Measurements from ENCODE around the gene SMARCD3.

The SMARCD3 gene

GRCh38 chr7:151198945-151199848 lies 49.3 kb downstream of the SMARCD3 start:
- H3K36me3 Mint-ChIP-seq = no peaks in the 10 kb centered on the region
- no peak overlapping the region for H3K27ac Mint-ChIP-seq
- H3K4me3 Mint-ChIP-seq = no peak overlapping the region
- H3K27me3 Mint-ChIP-seq = peaks cover 5% of the 10 kb centered on the region
- no peaks in the 10 kb centered on the region for H3K4me1 Mint-ChIP-seq
- H3K9me3 Mint-ChIP-seq = no peaks in the 10 kb centered on the region

GRCh38 chr7:151197932-151198331 lies 50.6 kb downstream of the SMARCD3 start:
- peaks cover 5% of the 10 kb centered on the region for H3K27me3 Mint-ChIP-seq
- no peak overlapping the region for H3K4me3 Mint-ChIP-seq
- H3K27ac Mint-ChIP-seq = no peak overlapping the region
- no peaks in the 10 kb centered on the region for H3K4me1 Mint-ChIP-seq
- no peaks in the 10 kb centered on the region for H3K9me3 Mint-ChIP-seq
- no peaks in the 10 kb centered on the region for H3K36me3 Mint-ChIP-seq

GRCh38 chr7:151195616-151196450 lies 52.7 kb downstream of the SMARCD3 start:
- Mint-ChIP-seq H3K27ac (no peak overlapping the region), H3K9me3 (no peaks in the 10 kb centered on the region), H3K4me3 (no peak overlapping the region), H3K36me3 (no peaks in the 10 kb centered on the region), H3K4me1 (no peaks in the 10 kb centered on the region), H3K27me3 (peaks cover 5% of the 10 kb centered on the region)

GRCh38 chr7:151194188-151194587 lies 54.3 kb downstream of the SMARCD3 start:
- Mint-ChIP-seq H3K27me3 (peaks cover 7% of the 10 kb centered on the region), H3K9me3 (no peaks in the 10 kb centered on the region), H3K4me1 (no peaks in the 10 kb centered on the region), H3K36me3 (no peaks in the 10 kb centered on the region), H3K27ac (no peak overlapping the region), H3K4me3 (no peak overlapping the region)

- Mint-ChIP-seq H3K36me3 (no peaks in the 10 kb centered on the region), H3K4me3 (no peak overlapping the region), H3K4me1 (no peaks in the 10 kb centered on the region), H3K27ac (no peak overlapping the region), H3K27me3 (peaks cover 7% of the 10 kb centered on the region), H3K9me3 (no peaks in the 10 kb centered on the region)
Observed at GRCh38 chr7:151193203-151193978, 55.1 kb downstream of the SMARCD3 start.

GRCh38 chr7:151192002-151192539 lies 56.4 kb downstream of the SMARCD3 start:
- Mint-ChIP-seq H3K36me3 (no peaks in the 10 kb centered on the region), H3K4me1 (no peaks in the 10 kb centered on the region), H3K4me3 (no peak overlapping the region), H3K27ac (no peak overlapping the region), H3K27me3 (peaks cover 7% of the 10 kb centered on the region), H3K9me3 (no peaks in the 10 kb centered on the region)

GRCh38 chr7:151191544-151191943 lies 57.0 kb downstream of the SMARCD3 start:
- no peak overlapping the region for H3K27ac Mint-ChIP-seq

GRCh38 chr7:151189038-151189437 lies 59.5 kb downstream of the SMARCD3 start:
- H3K27ac Mint-ChIP-seq = no peak overlapping the region
- no peaks in the 10 kb centered on the region for H3K36me3 Mint-ChIP-seq
- peaks cover 2% of the 10 kb centered on the region for H3K27me3 Mint-ChIP-seq
- no peak overlapping the region for H3K4me3 Mint-ChIP-seq
- no peaks in the 10 kb centered on the region for H3K4me1 Mint-ChIP-seq
- no peaks in the 10 kb centered on the region for H3K9me3 Mint-ChIP-seq

More at GRCh38 chr7:151191544-151191943, 57.0 kb downstream of the SMARCD3 start:
- H3K4me3 Mint-ChIP-seq = no peak overlapping the region
- no peaks in the 10 kb centered on the region for H3K9me3 Mint-ChIP-seq
- H3K27me3 Mint-ChIP-seq = peaks cover 7% of the 10 kb centered on the region
- H3K4me1 Mint-ChIP-seq = no peaks in the 10 kb centered on the region
- no peaks in the 10 kb centered on the region for H3K36me3 Mint-ChIP-seq
